ENCODE data around the gene LITAF.

- no peak for TF ChIP-seq ZNF274 (IDR thresholded peaks at IDR 0.05; ENCODE audit: low read depth, low read length)
- TF ChIP-seq YY1 (IDR thresholded peaks at IDR 0.05; ENCODE audit: insufficient read depth, insufficient read length): no peak
- no peak for TF ChIP-seq SUZ12 (IDR thresholded peaks at IDR 0.05; ENCODE audit: extremely low read depth, insufficient read depth, insufficient read length)
These were observed 45.8 kb upstream of the LITAF start for GRCh38 chr16:11632455-11632939.
